ENCODE results near the gene MYH11.
"Not testable (repeated sequence)": the region's sequence is repeated elsewhere in the genome, so short reads cannot be mapped to it uniquely, and the experiment has no call there.

The MYH11 gene

DNA sequence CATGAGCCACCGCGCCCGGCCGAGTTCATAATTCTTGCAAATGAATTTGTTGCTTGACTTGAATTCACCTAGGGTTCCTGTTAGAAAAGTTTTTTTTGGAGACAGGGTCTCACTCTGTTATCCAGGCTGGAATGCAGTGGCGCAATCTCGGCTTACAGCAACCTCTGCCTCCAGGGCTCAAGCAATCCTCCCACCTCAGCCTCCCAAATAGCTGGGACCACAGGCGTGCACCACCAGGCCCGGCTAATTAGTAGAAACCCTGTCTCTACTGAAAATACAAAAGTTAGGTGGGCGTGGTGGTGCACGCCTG is 99.8 kb downstream of the MYH11 start:
- FAIRE-seq = no peak
- DNase-seq (ENCODE audit: low spot score) = no peak

DNA sequence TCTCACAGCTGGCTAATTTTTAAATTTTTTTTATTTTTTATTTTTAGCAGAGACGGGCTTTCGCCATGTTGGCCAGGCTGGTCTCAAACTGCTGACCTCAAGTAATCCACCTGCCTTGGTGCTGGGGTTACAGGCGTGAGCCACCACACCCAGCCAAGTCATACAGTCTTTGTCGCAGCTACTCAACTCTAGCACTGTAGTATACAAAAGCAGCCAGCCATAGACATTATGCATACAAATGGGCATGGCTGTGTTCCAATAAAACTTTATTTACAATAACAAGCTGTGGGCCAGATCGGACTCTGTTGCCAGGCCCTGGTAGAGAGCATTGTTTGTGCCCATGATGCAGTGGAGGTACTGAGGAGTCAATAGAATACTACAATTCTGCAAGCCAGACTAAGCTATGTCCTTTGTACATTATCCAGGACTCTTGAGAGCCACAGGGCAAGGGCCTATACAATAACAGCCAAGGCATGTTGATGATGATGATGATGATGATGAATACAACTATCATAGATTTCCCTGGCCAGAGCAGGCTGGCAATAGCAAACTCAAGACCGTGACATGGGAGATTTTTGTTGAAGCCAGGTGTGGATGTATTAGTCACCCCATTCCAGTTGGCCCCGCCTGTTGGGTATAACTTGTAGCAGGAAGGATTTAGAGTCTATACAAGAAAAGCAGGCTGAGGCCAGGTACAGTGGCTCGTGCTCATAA is 101.8 kb downstream of the MYH11 start:
- DNase-seq (ENCODE audit: low spot score) (no peak), FAIRE-seq (no peak)

DNA sequence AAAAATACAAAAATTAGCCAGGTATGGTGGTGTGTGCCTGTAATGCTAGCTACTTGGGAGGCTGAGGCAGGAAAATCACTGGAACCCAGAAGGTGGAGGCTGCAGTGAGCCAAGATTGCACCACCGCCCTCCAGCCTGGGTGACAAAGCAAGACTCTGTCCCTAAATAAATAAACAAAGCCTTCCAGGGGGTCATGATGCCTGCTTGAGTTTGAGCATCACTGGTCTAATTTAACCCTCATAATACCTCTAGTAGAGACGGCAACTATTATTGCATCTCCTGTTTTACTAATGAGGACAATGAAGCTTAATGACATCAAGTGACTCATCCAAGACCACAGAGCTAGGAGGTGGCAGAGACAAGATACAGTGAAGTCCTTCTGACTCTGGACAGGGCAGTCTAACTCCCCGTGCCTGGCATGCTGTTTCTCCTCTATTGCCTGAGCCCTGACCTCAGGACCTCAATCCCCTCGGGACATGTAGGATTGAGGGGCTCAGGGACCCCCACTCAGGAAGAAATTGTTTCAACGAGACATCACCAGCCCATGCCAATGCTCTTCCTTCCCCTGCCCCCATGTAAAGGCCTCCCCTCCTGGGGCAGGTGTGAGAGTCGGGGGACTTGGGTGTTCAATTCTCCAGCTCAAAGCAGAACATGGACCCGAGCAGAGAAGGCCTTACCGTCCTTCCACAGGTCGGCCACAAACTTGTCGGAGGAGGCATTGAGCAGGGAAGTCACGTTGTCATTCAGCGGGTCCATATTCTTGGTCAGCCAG is 103.9 kb downstream of the MYH11 start:
- FAIRE-seq (no peak), DNase-seq (ENCODE audit: low spot score) (no peak)

DNA sequence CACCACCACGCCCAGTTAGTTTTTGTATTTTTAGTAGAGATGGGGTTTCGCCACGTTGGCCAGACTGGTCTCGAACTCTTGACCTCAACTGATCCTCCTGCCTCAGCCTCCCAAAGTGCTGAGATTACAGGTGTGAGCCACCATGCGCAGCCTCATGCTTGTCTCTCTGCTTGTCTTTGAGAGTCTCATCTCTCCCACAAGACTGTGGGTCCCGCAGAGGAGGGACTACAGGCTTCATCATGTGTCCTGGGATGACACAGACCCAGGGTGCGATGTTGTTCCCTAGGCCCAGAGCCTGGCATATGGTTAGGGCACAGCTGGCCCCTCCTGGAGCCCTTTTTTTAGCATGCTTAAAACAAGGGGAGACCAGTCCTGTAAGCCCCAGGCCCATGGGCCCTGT is 104.9 kb downstream of the MYH11 start:
- FAIRE-seq = no peak

DNA sequence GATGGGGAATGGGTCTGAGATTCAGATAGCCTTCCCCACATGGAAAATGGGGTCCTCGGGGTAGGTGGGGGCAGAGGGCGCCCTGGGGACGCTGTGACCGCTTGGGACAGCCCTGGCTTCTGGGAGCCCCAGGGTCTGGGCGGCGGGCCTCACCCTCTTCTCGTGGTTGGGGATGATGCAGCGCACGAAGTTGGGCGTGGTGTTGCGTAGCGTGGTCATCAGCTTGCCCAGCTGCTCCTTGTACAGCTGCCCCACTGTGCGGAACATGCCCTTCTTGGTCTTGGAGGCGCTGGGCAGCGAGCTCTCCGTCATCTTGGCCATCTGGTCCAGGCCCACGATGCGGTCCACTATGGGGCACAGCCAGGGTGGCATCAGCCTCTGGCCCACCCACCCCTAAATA is 106.8 kb downstream of the MYH11 start:
- DNase-seq (ENCODE audit: low spot score) (no peak), FAIRE-seq (no peak)

More for the DNA sequence above, 104.9 kb downstream of the MYH11 start:
- DNase-seq (ENCODE audit: low spot score) = no peak

DNA sequence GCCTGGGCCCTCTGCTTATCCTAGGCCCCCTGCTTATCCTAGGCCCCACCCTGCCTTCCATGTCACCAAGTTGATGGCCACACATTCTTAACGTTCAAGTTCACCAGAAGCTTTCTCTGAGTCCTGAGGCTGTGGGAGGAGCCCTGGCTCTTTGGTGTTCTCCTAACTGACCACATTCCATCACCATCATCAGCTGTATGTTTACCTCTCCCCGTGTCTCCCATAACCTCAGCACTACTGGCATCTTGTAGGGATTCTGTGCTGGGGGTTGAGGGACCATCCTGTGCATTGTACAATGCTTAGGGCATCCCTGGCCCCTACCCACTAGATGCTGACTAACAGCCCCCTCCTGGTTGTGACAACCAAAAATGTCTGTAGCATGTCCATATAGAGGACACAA is 107.5 kb downstream of the MYH11 start:
- FAIRE-seq (no peak), DNase-seq (ENCODE audit: low spot score) (no peak)

DNA sequence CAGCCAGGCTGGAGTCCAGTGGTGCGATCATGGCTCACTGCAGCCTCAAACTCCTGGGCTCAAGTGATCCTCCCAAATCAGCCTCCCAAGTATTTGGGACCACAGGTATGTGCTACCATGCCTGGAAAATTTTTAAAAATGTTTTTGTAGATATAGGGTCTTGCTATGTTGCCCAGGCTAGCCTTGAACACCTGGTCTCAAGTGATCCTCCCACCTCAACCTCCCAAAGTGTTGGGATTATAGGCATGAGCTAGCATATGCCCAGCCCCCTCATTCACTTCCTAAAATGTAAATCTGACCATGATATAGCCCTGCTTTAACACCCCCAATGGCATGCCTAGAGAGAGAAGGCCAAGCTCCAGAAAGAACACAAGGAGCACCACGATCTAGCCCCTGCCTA is 108.2 kb downstream of the MYH11 start:
- DNase-seq (ENCODE audit: low spot score) = no peak
- FAIRE-seq = no peak

DNA sequence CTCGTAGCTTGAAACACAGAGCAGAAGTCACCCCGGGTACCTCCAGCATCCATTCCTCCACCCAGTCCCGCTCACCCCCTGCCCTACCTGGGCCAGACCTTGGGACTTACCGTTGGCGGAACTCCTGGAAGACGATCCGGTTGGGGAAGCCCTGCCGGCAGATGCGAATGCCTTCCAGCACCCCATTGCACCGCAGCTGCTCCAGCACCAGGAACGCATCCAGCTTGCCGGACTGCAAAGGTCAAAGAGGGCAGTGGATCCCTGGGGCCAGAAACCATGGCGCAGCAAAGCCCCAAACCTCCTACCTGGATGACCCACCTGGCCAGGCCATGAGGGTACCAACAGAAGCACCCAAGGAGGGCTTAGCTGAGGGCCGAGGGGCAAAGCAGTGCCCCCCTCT is 108.9 kb downstream of the MYH11 start:
- no peak for DNase-seq (ENCODE audit: low spot score)
- no peak for FAIRE-seq

DNA sequence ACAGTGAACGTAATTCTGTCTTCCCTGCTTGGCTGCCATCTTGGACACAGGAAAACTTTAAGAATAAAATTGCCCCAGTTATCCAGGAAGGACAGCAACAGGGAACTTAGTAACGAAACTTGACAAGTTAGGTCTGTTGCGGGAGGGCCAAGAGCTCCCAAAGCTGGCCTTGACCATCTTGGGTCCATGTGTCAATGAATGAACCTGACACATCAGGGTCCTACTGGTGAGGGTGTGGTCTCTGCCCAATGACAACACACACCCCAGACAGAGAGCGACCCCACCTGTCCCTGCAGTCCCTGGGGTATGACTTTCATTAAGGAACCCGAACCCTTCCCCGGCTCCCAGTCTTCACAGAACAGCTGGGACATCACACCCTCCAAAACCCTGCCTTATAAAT is 110.5 kb downstream of the MYH11 start:
- FAIRE-seq (no peak), DNase-seq (ENCODE audit: low spot score) (no peak)

DNA sequence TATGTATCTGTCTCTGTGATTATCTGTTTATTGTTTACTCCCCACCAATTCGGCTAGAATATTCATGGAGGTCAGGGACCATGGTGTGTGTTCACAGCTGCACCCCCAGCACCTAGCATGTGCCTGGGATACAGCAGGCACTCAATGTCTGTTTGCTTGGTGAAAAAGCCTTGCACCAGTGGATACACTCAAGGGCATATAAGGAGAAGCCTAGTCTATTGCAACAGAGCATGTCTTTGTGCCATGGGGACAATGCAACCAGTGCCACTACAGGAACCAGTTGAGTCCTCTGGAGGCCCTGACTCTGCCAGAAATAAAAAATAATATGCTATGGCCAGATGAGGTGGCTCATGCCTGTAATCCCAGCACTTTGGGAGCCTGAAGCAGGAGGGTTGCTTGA is 113.2 kb downstream of the MYH11 start:
- DNase-seq (ENCODE audit: low spot score) (no peak), FAIRE-seq (no peak)

DNA sequence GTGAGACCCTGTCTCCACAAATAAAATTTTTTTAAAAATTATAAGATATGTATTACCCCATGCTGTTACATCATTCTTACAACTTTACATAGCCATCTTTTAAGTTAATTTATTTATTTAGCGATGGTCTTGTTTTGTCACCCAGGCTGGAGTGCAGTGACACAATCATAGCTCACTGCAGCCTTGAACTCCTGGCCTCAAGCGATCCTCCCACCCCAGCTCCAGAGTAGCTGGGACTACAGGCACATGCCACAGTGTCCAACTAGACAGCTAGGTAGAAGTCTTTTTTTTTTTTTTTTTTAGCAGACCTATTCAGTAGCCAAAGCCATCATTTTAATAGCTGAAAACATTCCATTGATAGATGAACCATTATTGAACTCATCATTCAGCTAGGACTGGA is 114.1 kb downstream of the MYH11 start:
- no peak for FAIRE-seq
- no peak for DNase-seq (ENCODE audit: low spot score)

DNA sequence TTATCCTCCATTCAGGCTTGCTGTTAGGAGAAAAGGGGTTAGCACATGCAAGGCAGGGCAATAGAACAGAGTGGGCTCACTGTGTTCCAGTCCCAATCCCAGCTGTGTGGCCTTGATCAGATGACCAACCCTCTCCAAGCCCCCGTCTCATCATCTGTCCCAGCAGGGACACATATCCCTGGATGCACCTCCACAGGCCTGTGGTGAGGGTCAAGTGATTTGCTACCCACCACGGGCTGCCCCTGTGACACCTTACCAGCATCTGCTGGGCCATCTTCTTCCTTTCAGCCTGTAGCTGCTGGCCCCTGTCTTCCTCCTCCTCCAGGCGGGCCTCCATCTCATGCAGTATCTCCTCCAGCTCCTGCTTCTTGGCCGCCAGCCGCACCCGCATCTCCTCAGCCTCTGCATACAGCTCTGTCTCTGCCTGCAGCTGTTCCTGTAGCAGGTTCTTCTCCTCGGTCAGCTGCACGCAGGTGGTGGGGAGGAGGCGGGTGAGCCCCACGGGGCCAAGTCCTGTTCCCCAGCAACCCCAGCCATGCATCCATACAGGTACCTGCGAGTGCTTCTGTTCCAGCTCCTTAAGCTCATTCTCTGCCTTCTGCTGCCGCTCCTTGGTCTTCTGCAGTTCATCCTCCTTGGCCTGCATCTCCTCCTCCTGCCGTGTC is 115.5 kb downstream of the MYH11 start:
- no peak for DNase-seq (ENCODE audit: low spot score)
- no peak for FAIRE-seq

DNA sequence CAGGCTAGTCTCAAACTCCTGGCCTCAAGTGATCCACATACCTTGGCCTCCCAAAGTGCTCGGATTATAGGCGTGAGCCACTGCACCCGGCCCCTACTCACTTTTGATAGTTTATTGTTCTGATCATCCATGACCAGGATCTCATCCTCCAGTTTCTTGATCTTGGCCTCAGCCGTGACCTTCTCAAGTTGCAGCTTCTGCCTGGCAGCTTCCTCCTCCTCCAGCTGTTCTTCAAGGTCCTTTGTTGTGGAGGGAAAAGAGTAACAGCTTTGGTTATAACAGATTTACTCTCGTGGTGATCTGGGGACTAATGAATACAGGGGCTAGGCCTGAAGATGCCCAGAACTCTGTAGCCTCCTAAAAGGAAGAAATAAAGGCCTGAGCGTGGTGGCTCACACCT is 116.9 kb downstream of the MYH11 start:
- DNase-seq (ENCODE audit: low spot score) (no peak), FAIRE-seq (no peak)

DNA sequence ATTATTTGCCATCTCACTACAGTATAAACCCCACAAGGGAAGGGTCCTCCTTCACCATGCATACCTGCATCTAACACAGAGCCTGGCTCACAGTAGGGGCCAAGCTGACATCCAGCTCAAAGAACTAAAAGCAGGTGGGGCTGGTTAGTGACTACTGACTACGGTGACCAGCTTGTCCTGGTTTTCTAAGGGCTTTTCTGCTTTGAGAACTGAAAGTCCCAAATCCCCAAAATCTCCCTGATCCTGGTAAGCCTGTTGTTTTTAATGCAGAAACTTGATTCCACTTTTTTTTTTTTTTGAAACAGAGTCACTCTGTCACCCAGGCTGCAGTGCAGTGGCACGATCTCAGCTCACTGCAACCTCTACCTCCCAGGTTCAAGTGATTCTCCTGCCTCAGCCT is 117.4 kb downstream of the MYH11 start:
- FAIRE-seq (no peak), DNase-seq (ENCODE audit: low spot score) (no peak)

DNA sequence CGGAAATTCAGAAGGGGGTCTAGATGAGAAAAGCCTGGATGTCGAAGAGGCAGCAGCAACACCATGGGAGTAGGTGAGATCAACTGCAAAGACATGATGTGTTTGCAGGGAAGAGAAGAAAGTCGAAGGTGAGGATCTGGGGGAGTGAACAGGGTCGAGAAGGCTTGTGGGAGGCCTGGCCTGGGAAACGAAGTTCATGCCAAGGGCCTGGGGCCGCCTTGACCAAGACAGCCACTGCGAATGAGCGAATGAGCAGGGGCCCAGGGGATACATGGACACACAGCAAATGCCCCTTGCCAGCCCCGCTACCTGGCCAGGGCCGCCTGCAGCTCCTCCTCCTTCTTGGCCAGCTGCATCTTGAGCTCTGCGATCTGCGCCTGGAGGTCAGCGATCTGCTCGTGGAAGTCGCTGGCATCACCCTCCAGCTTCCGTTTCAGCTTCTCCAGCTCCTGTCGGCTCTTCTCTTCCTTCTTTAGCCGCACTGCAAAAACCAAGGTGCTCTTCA is 119.6 kb downstream of the MYH11 start:
- DNase-seq (ENCODE audit: low spot score) (no peak), FAIRE-seq (no peak)

DNA sequence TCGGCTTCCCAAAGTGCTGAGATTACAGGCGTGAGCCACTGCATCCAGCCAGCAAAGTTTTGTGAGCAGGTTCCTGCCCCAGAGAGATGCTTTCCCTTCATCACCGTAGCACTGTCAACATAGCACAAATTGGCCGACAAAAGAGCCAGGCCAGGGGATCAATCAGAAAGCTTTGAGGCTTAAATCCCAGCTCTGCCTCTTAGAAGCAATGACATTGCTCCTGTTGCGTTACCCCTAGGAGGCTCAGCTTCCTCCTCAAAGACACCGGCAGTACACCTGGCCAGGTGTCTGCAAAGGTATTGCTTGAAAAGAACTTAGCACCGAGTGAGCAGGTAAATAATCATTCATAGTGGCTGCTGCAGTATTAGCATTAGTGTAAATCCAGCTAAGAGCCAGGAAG is 120.3 kb downstream of the MYH11 start:
- DNase-seq (ENCODE audit: low spot score) (no peak), FAIRE-seq (no peak)

DNA sequence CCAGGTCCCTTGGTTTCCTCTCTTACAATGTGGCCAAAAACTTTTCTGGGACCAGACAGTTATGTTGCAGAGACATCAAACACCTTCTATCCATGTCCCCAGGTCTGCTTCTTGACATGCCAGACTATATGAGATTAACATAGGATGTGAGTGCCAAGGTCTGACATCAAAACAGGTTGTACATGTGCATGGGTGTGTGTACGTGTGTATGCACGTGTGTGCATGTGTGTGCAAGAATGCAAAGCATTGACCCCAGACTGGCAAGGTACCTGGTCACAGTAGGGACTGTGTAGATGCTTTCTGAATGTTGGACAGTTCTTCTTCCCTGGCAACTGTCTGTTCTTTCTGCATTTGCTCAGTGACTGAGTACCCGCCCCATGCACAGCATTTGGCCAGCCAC is 121.2 kb downstream of the MYH11 start:
- DNase-seq (ENCODE audit: low spot score) (no peak), FAIRE-seq (no peak)

DNA sequence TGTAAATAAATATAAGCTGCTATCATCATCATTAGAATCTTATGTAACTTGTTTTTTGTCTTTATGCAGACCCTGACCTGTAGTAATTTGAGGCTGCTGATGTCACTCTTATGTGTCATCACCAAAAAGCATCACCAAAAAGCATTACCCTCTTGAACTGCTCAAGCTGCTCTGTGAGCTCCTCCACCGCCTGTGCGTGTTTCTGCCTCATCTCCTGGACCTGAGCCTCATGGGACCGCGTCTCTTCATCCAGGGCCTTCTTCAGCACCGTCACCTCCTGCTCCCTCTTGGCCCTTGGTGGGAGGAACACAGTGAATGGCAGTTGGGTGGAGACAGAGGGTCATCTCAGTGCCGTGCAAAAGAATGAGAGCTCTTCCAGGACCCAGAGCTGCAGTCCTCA is 124.4 kb downstream of the MYH11 start:
- no peak for FAIRE-seq

DNA sequence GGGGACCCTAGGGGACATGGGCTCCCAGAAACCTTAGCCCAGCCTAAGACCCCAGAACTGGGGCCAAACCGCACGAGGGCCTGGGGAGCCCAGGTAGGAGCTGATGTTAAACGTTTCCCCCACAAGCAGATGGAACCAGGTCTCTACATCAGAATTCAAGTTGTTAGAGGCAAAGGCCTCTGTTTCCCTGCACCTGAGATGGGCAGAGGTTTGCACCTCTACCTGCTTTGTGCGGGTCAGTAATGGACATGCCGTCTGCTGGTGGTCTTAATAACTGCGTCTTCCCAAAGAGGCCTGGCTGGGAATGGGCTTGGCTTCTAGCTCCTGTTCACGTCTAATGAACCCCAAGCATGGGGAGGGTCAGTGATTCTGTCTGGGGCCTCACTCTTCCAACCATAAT is 127.7 kb downstream of the MYH11 start:
- DNase-seq (ENCODE audit: low spot score) (no peak), FAIRE-seq (no peak)

More for the DNA sequence above, 124.4 kb downstream of the MYH11 start:
- no peak for DNase-seq (ENCODE audit: low spot score)

DNA sequence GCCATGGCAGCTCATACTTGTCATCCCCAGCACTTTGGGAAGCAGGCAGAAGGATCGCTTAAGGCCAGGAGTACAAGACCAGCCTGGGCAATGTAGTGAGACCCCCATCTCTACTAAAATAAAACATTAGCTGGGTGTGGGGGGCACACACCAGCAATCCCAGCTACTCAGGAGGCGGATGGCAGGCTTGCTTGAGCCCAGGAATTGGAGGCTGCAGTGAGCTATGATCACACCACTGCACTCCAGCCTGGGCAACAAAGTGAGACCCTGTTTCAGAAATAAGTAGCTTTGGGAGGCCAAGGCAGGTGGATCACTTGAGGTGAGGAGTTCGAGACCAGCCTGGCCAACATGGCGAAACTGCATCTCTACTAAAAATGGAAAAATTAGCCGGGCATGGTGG is 129.1 kb downstream of the MYH11 start:
- FAIRE-seq; DNase-seq (ENCODE audit: low spot score): not testable (repeated sequence)

DNA sequence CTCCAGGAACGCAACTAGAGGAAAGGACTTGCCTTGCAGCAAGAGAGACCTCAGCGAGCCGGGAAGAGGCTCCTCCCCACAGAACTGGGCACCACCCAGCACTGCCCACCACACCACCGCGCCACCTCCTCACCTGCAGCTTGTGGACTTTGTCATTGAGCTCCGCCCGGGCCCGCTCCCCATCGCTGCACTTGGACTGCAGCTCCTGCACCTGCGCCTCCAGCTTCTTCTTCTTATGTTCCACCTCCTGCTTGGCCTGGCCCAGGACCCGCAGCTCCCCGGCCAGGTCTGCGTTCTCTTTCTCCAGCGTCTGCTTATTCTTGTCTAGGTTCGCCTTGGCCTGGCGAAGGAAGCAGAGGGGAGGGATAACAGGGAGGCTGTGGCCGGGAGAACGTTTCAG is 130.1 kb downstream of the MYH11 start:
- DNase-seq (ENCODE audit: low spot score) (no peak), FAIRE-seq (no peak)

DNA sequence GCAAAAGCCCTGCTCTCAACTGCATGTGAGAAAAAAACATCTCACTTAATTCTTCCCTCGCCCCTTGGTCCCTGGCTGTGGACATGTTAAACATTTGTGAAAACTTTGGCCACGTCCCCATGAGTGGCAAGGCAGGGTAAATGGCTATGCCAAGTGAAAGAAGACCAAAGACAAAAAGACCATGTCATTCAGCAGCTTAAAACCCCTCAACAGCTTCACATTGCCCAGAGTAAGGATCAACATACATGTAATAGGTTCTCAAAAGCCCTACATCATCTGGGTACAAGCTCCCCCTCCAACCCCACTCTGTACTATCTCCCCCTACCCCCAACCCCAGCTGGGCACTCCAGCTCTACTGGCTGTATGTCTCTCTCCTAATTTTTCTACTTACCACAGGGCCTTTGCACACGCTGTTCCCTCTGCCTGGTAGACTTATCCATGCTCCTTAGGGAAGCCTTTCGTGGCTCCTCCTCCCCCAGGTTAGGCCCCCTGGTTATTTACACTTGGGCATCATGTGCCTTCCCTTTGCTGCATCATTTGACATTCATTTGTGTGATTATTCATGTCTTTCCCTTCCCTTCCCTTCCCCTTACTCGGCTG is 131.1 kb downstream of the MYH11 start:
- no peak for FAIRE-seq
- DNase-seq (ENCODE audit: low spot score) = no peak

All from RCC 7860 (cell line).